ENCODE data around the gene RPS6KA3.

- TF ChIP-seq CTCF (IDR thresholded peaks at IDR 0.05; ENCODE audit: control extremely low read depth in 1 of 3, insufficient read depth in 1 of 3, low read depth in 1 of 3, low read length in 3 of 3) (no peak), NRF1 (IDR thresholded peaks at IDR 0.05; ENCODE audit: low read depth, low read length) (no peak)
These were observed at the start of gene RPS6KA3 for GRCh38 chrX:20266810-20267606.
